Medulla oblongata (tissue), 1 donor: Measurements from ENCODE around the gene DNM3.
"Not testable (repeated sequence)": the region's sequence is repeated elsewhere in the genome, so short reads cannot be mapped to it uniquely, and the experiment has no call there.

Experiments used
- DNase-seq: peaks from one replicate; pipeline ENCODE4 v3.0.0-alpha.2; 2015; ENCODE audit errors: extremely low spot score

DNM3 gene

GRCh38 chr1:172277275-172277674 lies 436.0 kb downstream of the DNM3 start:
- no peak for DNase-seq

- DNase-seq: no peak
Measured at GRCh38 chr1:172277989-172278388, 436.7 kb downstream of the DNM3 start.

GRCh38 chr1:172278478-172278877 lies 437.2 kb downstream of the DNM3 start:
- peak; percentile 6 for DNase-seq

DNA sequence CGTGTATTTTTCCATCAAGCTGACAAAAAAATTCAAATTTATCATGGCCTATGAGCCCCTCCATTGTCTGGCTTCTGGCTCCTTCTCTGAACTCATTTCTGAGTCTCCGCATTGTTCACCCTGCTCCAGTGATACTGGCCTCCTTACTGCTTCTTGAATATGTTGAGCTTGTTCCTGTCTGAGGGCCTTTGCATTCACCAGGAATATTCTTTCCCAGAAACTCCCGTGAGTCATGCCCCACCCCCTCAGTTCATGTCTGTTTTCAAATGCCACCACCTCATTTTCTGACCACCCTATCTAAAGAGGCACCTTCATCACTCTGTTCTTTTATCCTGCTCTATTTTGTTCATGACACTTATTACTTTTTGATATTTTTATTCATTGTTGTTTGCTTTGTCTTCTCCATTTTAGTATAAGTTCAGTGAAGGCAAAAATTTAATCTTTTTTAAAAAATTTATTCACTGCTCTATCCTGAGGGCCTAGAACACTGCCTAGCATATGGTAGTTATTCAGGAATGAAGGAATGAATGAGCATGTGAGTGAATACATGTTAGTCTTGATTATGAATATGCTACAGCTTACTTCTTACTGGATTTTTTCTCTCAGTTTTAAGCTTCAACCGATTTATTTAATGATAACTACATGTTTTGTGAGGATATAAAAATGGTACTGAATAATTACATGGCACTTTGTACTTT lies 438.8 kb downstream of the DNM3 start:
- no peak for DNase-seq

DNA sequence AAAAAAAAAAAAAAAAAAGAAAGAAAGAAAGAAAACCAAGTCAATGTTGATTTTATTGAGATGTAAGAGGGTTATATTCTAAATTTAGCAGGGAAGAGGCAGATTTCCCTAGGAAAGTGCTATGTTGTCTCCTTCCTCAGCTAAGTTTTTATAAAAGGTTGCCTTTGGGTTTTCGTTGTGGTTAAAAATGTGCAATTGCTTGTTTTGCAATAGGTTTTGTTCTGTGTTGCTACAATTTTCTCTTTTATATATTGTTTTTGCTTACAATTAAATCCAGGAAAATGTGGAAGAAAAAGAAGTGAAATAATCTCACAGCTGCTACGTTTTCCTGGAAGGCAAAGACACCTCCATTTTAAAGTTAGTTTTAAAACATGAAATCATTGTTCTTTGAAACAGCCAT lies 442.5 kb downstream of the DNM3 start:
- DNase-seq: no peak

DNA sequence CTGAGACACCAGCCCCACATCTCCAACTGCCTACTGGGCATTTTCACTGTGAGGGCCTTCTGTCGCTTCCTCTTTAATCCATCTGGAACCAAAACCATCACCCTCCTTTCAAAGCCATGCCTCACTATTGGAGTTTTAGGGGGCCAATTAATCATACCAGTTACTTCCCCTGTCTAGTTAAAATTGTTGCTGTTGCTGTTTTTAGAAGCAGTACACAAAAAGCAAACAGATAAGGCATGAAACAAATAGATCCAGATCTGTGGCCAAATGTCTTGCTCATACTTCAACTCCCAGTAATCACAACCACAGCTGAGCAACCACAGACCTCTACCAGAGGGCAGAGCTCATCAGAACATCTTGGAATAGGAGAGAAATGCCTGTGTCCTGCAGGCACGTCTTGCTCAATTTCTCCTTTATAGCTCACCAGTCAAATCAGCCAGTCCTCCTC lies 445.4 kb downstream of the DNM3 start:
- no peak for DNase-seq

- DNase-seq: peak; percentile 17
Measured at GRCh38 chr1:172287208-172287607, 445.9 kb downstream of the DNM3 start.

DNA sequence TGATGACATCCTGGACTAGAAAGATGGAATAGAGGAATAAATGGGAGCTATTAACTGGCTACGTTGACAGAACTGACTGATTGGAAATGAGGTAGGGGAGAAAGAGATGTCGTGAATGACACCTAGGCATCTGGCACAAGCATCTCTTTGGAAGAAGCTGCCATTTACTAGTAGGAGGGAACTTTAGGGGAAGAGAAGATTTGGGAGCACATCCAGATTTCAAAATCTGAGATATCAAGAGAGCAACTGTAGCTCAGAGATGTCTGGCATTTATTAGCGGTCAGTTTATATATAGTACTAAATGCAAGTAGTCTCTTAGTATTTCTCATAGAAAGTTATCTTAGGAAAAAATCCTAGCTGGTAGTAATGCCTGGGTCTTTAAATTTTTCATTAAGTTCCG lies 447.3 kb downstream of the DNM3 start:
- DNase-seq: no peak

GRCh38 chr1:172289448-172289847 lies 448.1 kb downstream of the DNM3 start:
- DNase-seq: no peak

GRCh38 chr1:172292840-172293239 lies 451.5 kb downstream of the DNM3 start:
- DNase-seq: no peak

DNA sequence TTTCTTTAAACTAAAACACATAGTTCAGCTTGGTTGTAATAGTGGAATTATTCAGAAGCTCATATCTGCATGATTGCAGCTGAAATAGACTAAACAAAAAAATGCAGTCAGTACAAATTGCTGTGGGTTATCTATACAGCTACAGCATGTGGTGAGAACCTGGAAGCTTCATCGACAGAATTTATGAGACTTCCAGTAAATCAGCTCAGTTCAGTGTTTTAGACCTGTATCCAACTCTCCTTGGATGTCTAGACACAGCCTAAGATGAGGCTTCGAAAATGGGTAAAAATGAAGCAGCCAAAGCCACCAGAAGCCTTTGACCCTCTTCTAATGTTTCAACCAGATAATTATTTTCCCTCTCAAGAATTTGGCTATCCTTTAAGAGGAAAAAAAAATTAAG lies 452.1 kb downstream of the DNM3 start:
- DNase-seq: no peak

DNA sequence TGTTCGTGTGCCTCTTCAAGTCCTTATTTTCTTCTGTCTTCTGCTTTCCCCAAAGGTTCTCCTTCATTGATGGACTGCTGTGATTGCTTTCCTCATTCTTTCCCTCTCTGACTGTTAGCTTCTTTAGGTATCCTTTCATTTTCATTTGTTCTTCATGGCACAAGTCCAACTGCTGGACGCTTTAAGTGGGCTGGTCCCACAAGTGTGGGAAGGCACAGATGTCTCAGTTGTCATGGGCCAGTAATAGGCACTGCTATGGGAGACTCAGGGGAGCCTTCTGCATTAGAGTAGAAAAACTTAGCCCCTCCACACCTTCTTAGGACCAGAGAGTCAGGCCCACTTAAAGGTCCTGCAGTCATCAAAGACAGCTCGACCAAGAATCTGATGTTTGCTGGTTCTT lies 456.8 kb downstream of the DNM3 start:
- DNase-seq: no peak

GRCh38 chr1:172298911-172299310 lies 457.6 kb downstream of the DNM3 start:
- DNase-seq: no peak

- no peak for DNase-seq
Measured at GRCh38 chr1:172299515-172299914, 458.2 kb downstream of the DNM3 start.

DNA sequence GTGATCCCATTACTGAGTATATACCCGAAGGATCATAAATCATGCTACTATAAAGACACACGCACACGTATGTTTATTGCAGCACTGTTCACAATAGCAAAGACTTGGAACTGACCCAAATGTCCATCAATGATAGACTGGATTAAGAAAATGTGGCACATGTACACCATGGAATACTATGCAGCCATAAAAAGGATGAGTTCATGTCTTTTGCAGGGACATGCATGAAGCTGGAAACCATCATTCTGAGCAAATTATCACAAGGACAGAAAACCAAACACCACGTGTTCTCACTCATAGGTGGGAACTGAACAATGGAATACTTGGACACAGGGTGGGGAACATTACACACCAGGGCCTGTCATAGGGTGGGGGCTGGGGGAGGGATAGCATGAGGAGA lies 466.2 kb downstream of the DNM3 start:
- not testable (repeated sequence) for DNase-seq

- DNase-seq: no peak
Measured at GRCh38 chr1:172308142-172308541, 466.8 kb downstream of the DNM3 start.

- no peak for DNase-seq
Measured at GRCh38 chr1:172308577-172308976, 467.3 kb downstream of the DNM3 start.

DNA sequence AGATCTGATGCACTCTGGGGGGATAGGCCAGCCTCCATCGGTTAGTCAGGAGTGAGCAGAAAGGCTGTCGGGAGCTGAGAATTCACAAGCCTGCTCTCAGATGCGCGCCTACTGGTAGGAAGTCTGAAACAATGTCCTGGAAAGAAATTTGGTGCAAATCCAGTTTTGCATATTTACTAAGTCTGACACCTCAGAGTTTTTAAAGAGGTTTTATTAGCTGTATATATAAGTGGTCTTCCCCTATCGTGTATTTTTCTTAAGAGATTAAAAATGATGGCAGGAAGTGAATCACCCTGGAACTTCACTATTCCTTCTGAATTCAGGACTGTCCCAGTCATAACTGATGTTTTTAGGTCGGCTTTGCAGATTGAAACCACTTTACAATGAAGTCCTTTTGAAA lies 479.4 kb downstream of the DNM3 start:
- DNase-seq: no peak

DNA sequence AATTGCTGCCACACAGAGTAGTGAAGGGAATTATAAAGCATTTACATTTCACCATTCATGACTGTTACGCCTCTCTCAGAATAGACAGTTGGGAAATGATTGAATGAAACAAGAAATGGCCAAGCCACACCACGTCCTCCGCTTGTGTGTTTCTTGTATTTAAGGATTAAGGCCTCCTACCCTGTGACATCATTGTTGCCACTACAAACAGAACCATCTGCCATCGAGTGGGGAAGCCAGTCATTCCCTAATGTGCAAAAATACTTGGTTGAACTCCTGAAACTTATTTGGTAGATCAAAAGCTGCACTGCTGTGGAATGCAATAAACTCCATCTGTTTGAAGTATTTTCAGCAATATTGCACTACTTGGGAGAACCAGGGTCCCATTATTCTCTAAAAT lies 480.2 kb downstream of the DNM3 start:
- no peak for DNase-seq

DNA sequence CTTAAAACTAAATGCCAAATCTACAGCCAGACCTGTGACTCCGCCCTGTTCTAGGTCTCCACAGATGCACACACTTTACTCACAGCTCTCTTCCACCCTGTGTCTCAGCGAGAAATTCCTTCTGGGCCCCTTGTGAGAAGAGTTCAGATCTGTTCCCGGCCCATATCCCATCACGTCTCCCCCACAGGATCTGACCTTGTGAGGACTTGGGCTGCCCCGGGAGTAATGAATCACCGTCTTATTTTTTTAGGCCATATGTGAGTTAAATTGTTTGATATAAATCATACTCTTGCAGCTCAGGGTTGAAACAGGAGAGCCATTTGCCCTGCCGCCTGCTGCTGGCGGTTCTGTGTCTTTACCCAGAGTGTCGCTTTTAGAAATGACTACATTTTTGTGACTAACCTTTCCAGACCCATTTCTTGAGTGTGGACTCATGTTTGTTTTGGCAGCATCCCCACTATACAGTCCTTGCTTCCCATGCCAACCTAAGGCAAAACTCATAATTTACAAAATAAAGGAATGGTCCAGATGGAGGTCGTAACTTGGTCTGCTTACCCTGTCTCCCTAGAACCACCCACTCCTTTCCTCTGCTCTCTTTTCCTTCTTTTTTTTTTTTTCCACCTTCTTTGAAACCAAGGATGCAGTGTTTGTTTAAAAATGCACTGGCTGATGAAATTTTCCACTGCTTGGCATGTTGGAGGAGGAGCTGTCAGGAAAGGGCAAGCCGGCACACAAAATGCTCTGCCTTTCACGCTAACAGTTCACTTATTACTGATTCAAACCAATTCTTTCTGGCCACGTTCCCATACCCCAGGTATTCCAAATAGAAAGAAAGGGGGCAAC lies 481.1 kb downstream of the DNM3 start:
- DNase-seq: no peak

GRCh38 chr1:172323686-172324085 lies 482.4 kb downstream of the DNM3 start:
- no peak for DNase-seq

DNA sequence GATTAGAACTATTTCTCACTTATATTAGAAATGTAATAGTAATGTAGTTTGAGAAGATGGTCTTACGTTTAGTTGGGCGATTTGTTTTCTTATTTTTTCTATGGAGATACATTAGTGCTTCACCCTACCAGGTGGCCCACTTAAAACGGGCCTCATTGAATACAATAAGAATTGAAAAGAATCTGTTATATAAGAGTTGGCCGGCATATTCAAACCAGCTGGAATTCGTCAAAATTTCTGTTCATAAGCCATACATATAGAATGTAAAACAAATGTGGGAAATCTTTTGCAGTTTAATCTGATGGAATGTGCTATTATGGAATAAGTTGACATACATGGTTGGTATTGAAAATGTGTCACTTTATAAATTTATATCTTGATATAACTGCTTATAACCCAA lies 482.8 kb downstream of the DNM3 start:
- DNase-seq: no peak

DNA sequence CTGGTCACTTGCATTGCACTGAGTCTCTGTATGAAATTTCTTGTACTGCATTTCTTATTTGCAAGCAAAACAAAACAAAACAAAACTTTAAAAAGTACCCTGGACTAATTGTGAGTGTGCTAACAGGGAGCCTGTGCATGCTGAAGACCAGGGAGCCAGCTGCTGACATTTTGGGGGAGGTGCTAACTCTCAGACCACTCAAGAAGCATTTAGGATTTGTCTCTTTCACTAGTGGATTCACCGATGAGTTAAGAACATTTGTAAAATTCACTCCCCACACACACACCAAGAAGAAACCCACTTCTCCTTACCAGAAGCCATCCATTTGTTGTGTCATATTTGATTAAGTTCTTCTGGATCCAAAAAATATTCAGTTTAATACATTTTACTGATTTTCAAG lies 483.5 kb downstream of the DNM3 start:
- no peak for DNase-seq
